EH (cell line): ENCODE data around the gene RSRC1.

Source experiments
- DNase-seq: peaks from one replicate; pipeline ENCODE4 v3.0.0-alpha.2; 2015; ENCODE audit warnings: low read depth

RSRC1 gene

GRCh38 chr3:158128755-158129154 lies 18.9 kb downstream of the RSRC1 start:
- DNase-seq = no peak

- peak; percentile 11 for DNase-seq
These were observed 24.5 kb downstream of the RSRC1 start for GRCh38 chr3:158134363-158134762.

GRCh38 chr3:158140396-158140795 lies 30.5 kb downstream of the RSRC1 start:
- no peak for DNase-seq

- no peak for DNase-seq
These were observed 38.3 kb downstream of the RSRC1 start for GRCh38 chr3:158148218-158148617.

- peak; percentile 63 for DNase-seq
These were observed 42.3 kb downstream of the RSRC1 start for GRCh38 chr3:158152186-158152585.

GRCh38 chr3:158158969-158159368 lies 49.1 kb downstream of the RSRC1 start:
- DNase-seq = no peak

GRCh38 chr3:158159714-158160113 lies 49.8 kb downstream of the RSRC1 start:
- DNase-seq = no peak

- DNase-seq = peak; percentile 88
These were observed 51.1 kb downstream of the RSRC1 start for GRCh38 chr3:158160958-158161357.

- no peak for DNase-seq
These were observed 55.3 kb downstream of the RSRC1 start for GRCh38 chr3:158165141-158165655.

GRCh38 chr3:158165730-158166129 lies 55.8 kb downstream of the RSRC1 start:
- DNase-seq = peak; percentile 52

- DNase-seq = no peak
These were observed 56.3 kb downstream of the RSRC1 start for GRCh38 chr3:158166223-158166622.

GRCh38 chr3:158167737-158168557 lies 58.1 kb downstream of the RSRC1 start:
- DNase-seq = peak; percentile 98

- DNase-seq = peak; percentile 10
These were observed 59.2 kb downstream of the RSRC1 start for GRCh38 chr3:158169091-158169491.

GRCh38 chr3:158181096-158181495 lies 71.2 kb downstream of the RSRC1 start:
- DNase-seq = no peak

- DNase-seq = no peak
These were observed 75.8 kb downstream of the RSRC1 start for GRCh38 chr3:158185711-158186110.

GRCh38 chr3:158200955-158201354 lies 91.1 kb downstream of the RSRC1 start:
- DNase-seq = no peak

- no peak for DNase-seq
These were observed 95.4 kb downstream of the RSRC1 start for GRCh38 chr3:158205324-158205723.

- no peak for DNase-seq
These were observed 96.1 kb downstream of the RSRC1 start for GRCh38 chr3:158205994-158206393.

- no peak for DNase-seq
These were observed 100.2 kb downstream of the RSRC1 start for GRCh38 chr3:158210067-158210466.

GRCh38 chr3:158213461-158213860 lies 103.6 kb downstream of the RSRC1 start:
- DNase-seq = no peak

GRCh38 chr3:158217992-158218391 lies 108.1 kb downstream of the RSRC1 start:
- DNase-seq = no peak

GRCh38 chr3:158220575-158220974 lies 110.7 kb downstream of the RSRC1 start:
- DNase-seq = no peak

- DNase-seq = no peak
These were observed 111.5 kb downstream of the RSRC1 start for GRCh38 chr3:158221426-158221825.

- DNase-seq = no peak
These were observed 116.5 kb downstream of the RSRC1 start for GRCh38 chr3:158226429-158226828.
